SU-DHL-6 (cell line): Measurements from ENCODE around the gene EXT2.

Experiments used
- H2AFZ ChIP-seq: fragments of 200-600 bp; sonication (generic); 2 replicates; pipeline ENCODE4 v1.6.1; 2014; ENCODE audit warnings: low read depth, mild to moderate bottlenecking, moderate library complexity, mixed read lengths, antibody characterized with exemption, low read length; ENCODE audit not compliant: severe bottlenecking
- H3F3A ChIP-seq: fragments of 200-600 bp; shearing (Covaris generic); 2 replicates; pipeline ENCODE4 v1.6.0; 2016; ENCODE audit warnings: antibody characterized with exemption, mild to moderate bottlenecking; ENCODE audit not compliant: insufficient read depth
- H3K27ac ChIP-seq: fragments of 200-600 bp; sonication (generic); 2 replicates; pipeline ENCODE4 v1.5.1; 2016; ENCODE audit warnings: low read depth, mild to moderate bottlenecking, low read length, moderate library complexity, mixed read lengths
- H3K27me3 ChIP-seq: fragments of 200-600 bp; sonication (generic), shearing (Covaris generic); 2 replicates; pipeline ENCODE4 v1.6.0; 2014; ENCODE audit warnings: mild to moderate bottlenecking, low read length
- H3K36me3 ChIP-seq: fragments of 200-600 bp; sonication (generic); 2 replicates; pipeline ENCODE4 v1.6.1; 2014; ENCODE audit warnings: mild to moderate bottlenecking, low read length, mixed read lengths
- H3K4me2 ChIP-seq: fragments of 300-600, 200-600 bp; shearing (Covaris generic), sonication (generic); 2 replicates; pipeline ENCODE4 v1.6.0; 2014; ENCODE audit warnings: low read length, low read depth, mild to moderate bottlenecking; ENCODE audit not compliant: poor library complexity, severe bottlenecking
- H3K4me3 ChIP-seq: fragments of 200-600 bp; sonication (generic); 2 replicates; pipeline ENCODE4 v1.5.1; 2014; ENCODE audit warnings: antibody characterized with exemption, low read length, mild to moderate bottlenecking, mixed read lengths; ENCODE audit not compliant: insufficient read depth, poor library complexity, severe bottlenecking
- H3K79me2 ChIP-seq: fragments of 200-600 bp; sonication (generic); 2 replicates; pipeline ENCODE4 v1.6.1; 2014; ENCODE audit warnings: mild to moderate bottlenecking, low read length, moderate library complexity; ENCODE audit not compliant: insufficient read depth
- H3K9ac ChIP-seq: fragments of 200-600 bp; sonication (generic); 2 replicates; pipeline ENCODE4 v1.7.0; 2014; ENCODE audit warnings: mild to moderate bottlenecking, low read length
- H3K9me2 ChIP-seq: fragments of 200-600 bp; sonication (generic); replicated peaks from 2 replicates; pipeline ENCODE4 v1.6.1; 2014; ENCODE audit warnings: low read length; ENCODE audit not compliant: insufficient read depth
- H3K9me3 ChIP-seq: fragments of 200-600 bp; sonication (generic); 2 replicates; pipeline ENCODE4 v1.6.1; 2014; ENCODE audit warnings: low read length, mixed read lengths; ENCODE audit not compliant: insufficient read depth
- H4K20me1 ChIP-seq: fragments of 200-600 bp; sonication (generic); 2 replicates; pipeline ENCODE4 v1.6.1; 2014; ENCODE audit warnings: low read depth, mild to moderate bottlenecking, antibody characterized with exemption, low read length, moderate library complexity, mixed read lengths
- EZH2phosphoT487 ChIP-seq: fragments of 200-600 bp; sonication (generic), shearing (Covaris generic); conservative IDR thresholded peaks from 2 replicates; pipeline ENCODE4 v1.6.1; 2018; ENCODE audit warnings: mild to moderate bottlenecking, antibody characterized with exemption, low read length, moderate library complexity, mixed read lengths
- TF ChIP-seq, protein P1 (sequence below): fragments of 200-600 bp; sonication (generic); IDR thresholded peaks from one replicate; pipeline ENCODE4 v1.5.1; 2017; ENCODE audit warnings: antibody characterized with exemption, mild to moderate bottlenecking, low read length, moderate library complexity; ENCODE audit not compliant: insufficient read depth, poor library complexity, severe bottlenecking

EXT2 gene

DNA sequence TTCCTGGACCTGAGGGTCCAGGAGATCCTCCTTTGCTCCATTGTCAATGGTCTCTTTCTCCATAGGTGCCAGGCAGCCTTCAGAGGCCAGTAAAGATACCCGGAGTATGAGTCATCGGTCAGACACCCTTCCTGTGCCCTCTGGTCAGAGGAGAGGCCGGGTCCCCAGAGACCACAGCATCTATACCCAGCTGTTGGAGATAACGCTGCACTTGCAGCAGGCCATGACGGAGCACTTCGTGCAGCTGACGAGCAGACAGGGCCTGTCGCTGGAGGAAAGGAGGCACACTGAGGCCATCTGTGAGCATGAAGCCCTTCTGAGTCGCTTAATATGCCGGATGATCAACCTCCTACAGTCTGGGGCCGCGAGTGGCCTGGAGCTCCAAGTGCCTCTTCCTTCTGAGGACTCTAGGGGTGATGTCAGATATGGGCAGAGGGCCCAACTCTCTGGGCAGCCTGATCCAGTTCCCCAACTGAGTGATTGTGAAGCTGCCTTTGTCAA is 47.5 kb upstream of the EXT2 start, which contains the start of gene ACCSL:
Gene ACCSL, plus strand, starts transcription at position 51 of the 501 bp plus-strand sequence. Its CDS starts 56 bp downstream, at position 107.
- no peak within 1 kb of the TSS for H3K27ac ChIP-seq
- no peak within 1 kb of the TSS for H3K4me2 ChIP-seq
- TF ChIP-seq EZH2phosphoT487: no peak
- TF ChIP-seq, protein P1, sequence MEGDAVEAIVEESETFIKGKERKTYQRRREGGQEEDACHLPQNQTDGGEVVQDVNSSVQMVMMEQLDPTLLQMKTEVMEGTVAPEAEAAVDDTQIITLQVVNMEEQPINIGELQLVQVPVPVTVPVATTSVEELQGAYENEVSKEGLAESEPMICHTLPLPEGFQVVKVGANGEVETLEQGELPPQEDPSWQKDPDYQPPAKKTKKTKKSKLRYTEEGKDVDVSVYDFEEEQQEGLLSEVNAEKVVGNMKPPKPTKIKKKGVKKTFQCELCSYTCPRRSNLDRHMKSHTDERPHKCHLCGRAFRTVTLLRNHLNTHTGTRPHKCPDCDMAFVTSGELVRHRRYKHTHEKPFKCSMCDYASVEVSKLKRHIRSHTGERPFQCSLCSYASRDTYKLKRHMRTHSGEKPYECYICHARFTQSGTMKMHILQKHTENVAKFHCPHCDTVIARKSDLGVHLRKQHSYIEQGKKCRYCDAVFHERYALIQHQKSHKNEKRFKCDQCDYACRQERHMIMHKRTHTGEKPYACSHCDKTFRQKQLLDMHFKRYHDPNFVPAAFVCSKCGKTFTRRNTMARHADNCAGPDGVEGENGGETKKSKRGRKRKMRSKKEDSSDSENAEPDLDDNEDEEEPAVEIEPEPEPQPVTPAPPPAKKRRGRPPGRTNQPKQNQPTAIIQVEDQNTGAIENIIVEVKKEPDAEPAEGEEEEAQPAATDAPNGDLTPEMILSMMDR: no peak
- H3K9me2 ChIP-seq: no peaks in the 10 kb centered on the region
- H3K79me2 ChIP-seq: no peaks in the 10 kb centered on the region
- H3K4me3 ChIP-seq: no peak within 1 kb of the TSS
- no peaks in the 10 kb centered on the region for H3K27me3 ChIP-seq
- H2AFZ ChIP-seq: no peak within 1 kb of the TSS
- H4K20me1 ChIP-seq: no peaks in the 10 kb centered on the region
- H3K9ac ChIP-seq: no peak within 1 kb of the TSS
- H3F3A ChIP-seq: no peaks in the 10 kb centered on the region
- H3K36me3 ChIP-seq: no peaks in the 10 kb centered on the region
- H3K9me3 ChIP-seq: no peaks in the 10 kb centered on the region

DNA sequence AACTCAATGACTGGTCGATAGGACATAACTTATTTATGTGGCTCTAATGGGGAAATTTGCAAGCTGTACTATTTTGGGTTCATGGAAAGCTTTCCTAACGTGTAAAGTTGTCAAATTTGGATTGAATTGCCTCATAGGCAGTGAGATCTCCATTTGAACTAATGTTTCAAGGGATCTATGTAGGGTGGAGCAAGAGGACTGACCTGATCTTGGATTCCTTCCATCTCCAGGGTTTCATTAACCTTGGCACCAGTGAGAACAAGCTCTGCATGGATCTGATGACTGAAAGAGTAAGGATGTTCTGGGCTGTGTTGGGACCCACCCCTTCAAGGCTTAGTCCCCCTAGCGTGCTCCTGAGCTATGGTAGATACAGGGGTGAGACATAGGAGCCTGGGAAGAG is 45.6 kb upstream of the EXT2 start:
- Histone ChIP-seq H3K27ac (no peak overlapping the region), H3K27me3 (no peaks in the 10 kb centered on the region), H3K79me2 (no peaks in the 10 kb centered on the region), H3F3A (no peaks in the 10 kb centered on the region), H3K9me2 (no peaks in the 10 kb centered on the region), H3K36me3 (no peaks in the 10 kb centered on the region), H3K9me3 (no peaks in the 10 kb centered on the region), H2AFZ (no peak overlapping the region), H3K9ac (no peak overlapping the region), H3K4me2 (no peak overlapping the region), H3K4me3 (no peak overlapping the region), H4K20me1 (no peaks in the 10 kb centered on the region)
- TF ChIP-seq, protein P1: no peak
- TF ChIP-seq EZH2phosphoT487: no peak

DNA sequence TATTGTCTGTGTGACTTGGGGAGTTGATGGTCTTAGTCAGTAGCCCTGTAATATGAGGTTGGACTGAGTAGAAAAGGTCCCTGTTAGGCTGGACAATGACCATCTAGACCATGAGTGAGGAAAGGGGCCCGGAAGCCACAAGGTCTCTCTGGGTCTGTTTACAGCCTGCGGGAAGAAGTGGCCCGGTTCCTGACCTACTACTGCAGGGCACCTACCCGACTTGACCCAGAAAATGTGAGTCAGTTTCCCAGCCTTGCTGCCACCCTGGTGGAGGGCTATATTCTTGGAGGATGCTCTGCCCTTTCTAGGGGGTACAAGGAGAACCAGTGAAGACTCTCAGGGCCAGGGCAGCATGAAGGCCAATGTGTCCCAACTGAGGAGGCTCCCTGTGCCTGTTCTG is 44.3 kb upstream of the EXT2 start:
- Histone ChIP-seq H3K27ac (no peak overlapping the region), H3K9ac (no peak overlapping the region), H3K9me3 (no peaks in the 10 kb centered on the region), H3K4me3 (no peak overlapping the region), H2AFZ (no peak overlapping the region), H3K79me2 (no peaks in the 10 kb centered on the region), H3K9me2 (no peaks in the 10 kb centered on the region), H3K27me3 (no peaks in the 10 kb centered on the region), H3K36me3 (no peaks in the 10 kb centered on the region), H3K4me2 (no peak overlapping the region), H4K20me1 (no peaks in the 10 kb centered on the region), H3F3A (no peaks in the 10 kb centered on the region)
- TF ChIP-seq, protein P1: no peak
- TF ChIP-seq EZH2phosphoT487: no peak
